CD4-positive, alpha-beta T cell (primary cell): ENCODE results near the gene CEP104. TPM values are rescaled to one million over a fixed set of nuclear protein-coding genes. Genes with fewer than 3 reads are reported as not detected.

Experiments used
- ATAC-seq: fragments of 200-7000 bp; cut with Tn5 transposase; one replicate; pipeline ENCODE4 v1.10.0; 2022; ENCODE audit warnings: mild to moderate bottlenecking; ENCODE audit not compliant: poor library complexity
- CTCF ChIA-PET: fragments of 350-600 bp; sonication (Branson Sonifier 250); formaldehyde crosslinking; loops from one replicate; lab custom pipeline; 2021; ENCODE audit warnings: antibody characterized with exemption, inconsistent platforms; lab: Charles Lee
- POLR2A ChIA-PET: fragments of 350-600 bp; sonication (Branson Sonifier 250); formaldehyde crosslinking; loops from one replicate; lab custom pipeline; 2021; ENCODE audit warnings: antibody characterized with exemption, inconsistent platforms; lab: Charles Lee
- DNase-seq, 14 experiments: peaks; one replicate each; pipeline ENCODE4 v3.0.0-alpha.2; 2013 to 2020; ENCODE audit warnings: mixed read lengths in 2 of 14
- H3K27ac ChIP-seq, 2 donors: one replicate each; pipeline versions ENCODE4 v1.5.1 to v1.7.0; 2013; ENCODE audit warnings: low read length in 2 of 2, low read depth in 1 of 2, mild to moderate bottlenecking in 1 of 2
- H3K27me3 ChIP-seq, 2 experiments: 1 replicate in 1 of 2; 2 replicates in 1 of 2; pipeline versions ENCODE4 v1.6.1 to v1.7.0; 2013; ENCODE audit warnings: low read length in 2 of 2, control low read depth in 1 of 2, mild to moderate bottlenecking in 1 of 2, moderate library complexity in 1 of 2; ENCODE audit not compliant: insufficient read depth in 2 of 2, control insufficient read depth in 1 of 2
- H3K36me3 ChIP-seq: one replicate; pipeline ENCODE4 v1.6.1; 2013; ENCODE audit warnings: low read length, control low read depth; ENCODE audit not compliant: insufficient read depth
- H3K4me1 ChIP-seq: one replicate; pipeline ENCODE4 v1.6.1; 2013; ENCODE audit warnings: low read length, control low read depth; ENCODE audit not compliant: insufficient read depth
- H3K4me3 ChIP-seq: one replicate; pipeline ENCODE4 v1.5.1; 2013; ENCODE audit warnings: mild to moderate bottlenecking, low read length, moderate library complexity
- H3K9me3 ChIP-seq, 2 experiments: 1 replicate in 1 of 2; 2 replicates in 1 of 2; pipeline versions ENCODE4 v1.6.1 to v1.7.0; 2013; ENCODE audit warnings: low read length in 2 of 2, mild to moderate bottlenecking in 2 of 2, control low read depth in 1 of 2, moderate library complexity in 1 of 2; ENCODE audit not compliant: control insufficient read depth in 1 of 2, insufficient read depth in 1 of 2
- H3K27ac Mint-ChIP-seq: one replicate; pipeline ENCODE4 v1.8.0; 2020; ENCODE audit warnings: mixed read lengths
- H3K27me3 Mint-ChIP-seq: one replicate; pipeline ENCODE4 v1.8.0; 2021; ENCODE audit warnings: mixed read lengths
- H3K36me3 Mint-ChIP-seq: one replicate; pipeline ENCODE4 v1.8.0; 2021; ENCODE audit warnings: low read depth, mixed read lengths
- H3K4me1 Mint-ChIP-seq: one replicate; pipeline ENCODE4 v1.8.0; 2021; ENCODE audit warnings: low read depth, mixed read lengths
- H3K4me3 Mint-ChIP-seq: one replicate; pipeline ENCODE4 v1.8.0; 2020; ENCODE audit warnings: mild to moderate bottlenecking, mixed read lengths
- H3K9me3 Mint-ChIP-seq: one replicate; pipeline ENCODE4 v1.8.0; 2020; ENCODE audit warnings: mixed read lengths
- intact Hi-C, 2 experiments: fragments of 100-400 bp; cut with DNase I in 1 of 2; cut with micrococcal nuclease in 1 of 2; formaldehyde crosslinking; loops; one replicate each; pipeline versions ENCODE4 v1.15.1 to v1.9.0; 2023 to 2025; cut with DNase I, micrococcal nuclease
- total RNA-seq, 174 experiments: library from RNA in 2 of 174; stranded (reverse) in 2 of 174; gene quantifications; one replicate each; pipeline ENCODE4 v1.2.3 and lab custom pipeline; 2021 to 2026
- TF ChIP-seq, protein P1 (sequence below): fragments of 200-600 bp; IDR thresholded peaks from one replicate; pipeline ENCODE4 v1.8.0; 2022; ENCODE audit warnings: antibody characterized with exemption, mild to moderate bottlenecking

CEP104 gene
- total RNA-seq, 2 experiments from 2014 or later, result 16.6 to 20.5 TPM

- Histone ChIP-seq H3K4me3 (peak overlapping the region; percentile 85), H3K27ac (peak overlapping the region; percentile 81 to 96), H3K27me3 (no peaks in the 10 kb centered on the region), H3K9me3 (peaks cover 9 to 11% of the 10 kb centered on the region in 2 experiments), H3K36me3 (no peaks in the 10 kb centered on the region), H3K4me1 (peaks cover 47% of the 10 kb centered on the region)
- peak; percentile 39 to 92 (median 68) for DNase-seq
- peaks cover 2% of the 10 kb centered on the region for H3K9me3 Mint-ChIP-seq
- peak overlapping the region; percentile 93 for H3K4me3 Mint-ChIP-seq
- peaks cover 68% of the 10 kb centered on the region for H3K4me1 Mint-ChIP-seq
- TF ChIP-seq, protein P1, sequence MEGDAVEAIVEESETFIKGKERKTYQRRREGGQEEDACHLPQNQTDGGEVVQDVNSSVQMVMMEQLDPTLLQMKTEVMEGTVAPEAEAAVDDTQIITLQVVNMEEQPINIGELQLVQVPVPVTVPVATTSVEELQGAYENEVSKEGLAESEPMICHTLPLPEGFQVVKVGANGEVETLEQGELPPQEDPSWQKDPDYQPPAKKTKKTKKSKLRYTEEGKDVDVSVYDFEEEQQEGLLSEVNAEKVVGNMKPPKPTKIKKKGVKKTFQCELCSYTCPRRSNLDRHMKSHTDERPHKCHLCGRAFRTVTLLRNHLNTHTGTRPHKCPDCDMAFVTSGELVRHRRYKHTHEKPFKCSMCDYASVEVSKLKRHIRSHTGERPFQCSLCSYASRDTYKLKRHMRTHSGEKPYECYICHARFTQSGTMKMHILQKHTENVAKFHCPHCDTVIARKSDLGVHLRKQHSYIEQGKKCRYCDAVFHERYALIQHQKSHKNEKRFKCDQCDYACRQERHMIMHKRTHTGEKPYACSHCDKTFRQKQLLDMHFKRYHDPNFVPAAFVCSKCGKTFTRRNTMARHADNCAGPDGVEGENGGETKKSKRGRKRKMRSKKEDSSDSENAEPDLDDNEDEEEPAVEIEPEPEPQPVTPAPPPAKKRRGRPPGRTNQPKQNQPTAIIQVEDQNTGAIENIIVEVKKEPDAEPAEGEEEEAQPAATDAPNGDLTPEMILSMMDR, result no peak
- H3K36me3 Mint-ChIP-seq, result peaks cover 41% of the 10 kb centered on the region
- CTCF ChIA-PET, result interaction anchor here (0.7 kb wide), 1 partner anchor 44 kb away, joined by 3 read pairs; the partner anchor contains the start of genes CEP104 and DFFB
- intact Hi-C loops, result loop anchor here (1.0 to 10.0 kb wide), 4 partner anchors 44 to 1644 kb away; partner anchors contain the start of genes CEP104 (in 2 of the 2), DFFB (in 2 of the 2), LRRC47 (in 1 of the 2) and TPRG1L (in 1 of the 2)
- H3K27ac Mint-ChIP-seq, result peak overlapping the region; percentile 90
- POLR2A ChIA-PET, result interaction anchor here (1.0 to 3.3 kb wide), 6 partner anchors 12 to 105 kb away, joined by 4 to 19 read pairs (median 4); partner anchors contain the start of genes CEP104, DFFB and LRRC47
- no peaks in the 10 kb centered on the region for H3K27me3 Mint-ChIP-seq
- ATAC-seq, result no peak
Observed at GRCh38 chr1:3900969-3901529, 44.0 kb upstream of the CEP104 start.

DNA sequence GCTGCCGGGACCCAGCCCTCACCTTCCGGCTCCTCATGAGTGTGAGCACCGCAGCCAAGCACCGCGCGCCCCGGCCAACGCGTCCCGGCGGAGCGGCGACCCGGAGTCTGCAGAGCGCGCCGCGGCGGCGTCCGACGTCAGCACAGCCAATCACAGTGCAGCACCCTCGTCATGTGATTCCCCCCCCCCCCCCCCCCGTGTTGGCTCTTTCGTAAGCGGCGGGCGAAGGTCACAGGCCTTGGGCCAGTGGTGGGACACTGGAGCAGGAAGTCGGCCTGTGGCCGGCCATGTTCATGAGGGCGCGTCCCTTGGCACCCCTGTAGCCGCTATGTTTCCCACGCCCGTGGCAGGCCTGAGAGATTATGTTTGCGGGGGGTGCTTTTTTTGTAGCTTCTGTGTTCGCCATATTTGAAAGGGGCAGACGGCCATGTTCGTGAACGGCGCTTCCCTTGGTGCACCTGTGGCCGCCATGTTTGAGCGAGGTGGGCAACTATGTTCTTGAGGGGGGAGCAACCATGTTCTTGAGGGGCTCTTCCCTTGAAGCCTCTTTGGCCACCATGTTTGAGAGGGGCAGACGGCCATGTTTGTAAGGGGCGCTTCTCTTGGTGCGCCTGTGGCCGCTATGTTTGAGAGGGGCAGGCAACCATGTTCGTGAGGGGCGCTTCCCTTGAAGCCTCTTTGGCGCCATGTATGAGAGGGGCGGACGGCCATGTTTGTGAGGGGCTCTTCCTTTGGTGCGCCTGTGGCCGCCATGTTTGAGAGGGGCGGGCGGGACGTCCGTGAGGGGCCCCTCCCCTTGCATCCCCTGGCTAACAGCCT, 43.3 kb upstream of the CEP104 start, which contains the start of gene C1orf174:
Gene C1orf174, minus strand, starts transcription at position 123 of the 819 bp plus-strand sequence. Its CDS starts 86 bp downstream, at position 37.
- peak within 1 kb of the TSS; percentile 85 for H3K4me3 ChIP-seq
- Mint-ChIP-seq H3K4me1 (peaks cover 69% of the 10 kb centered on the region), H3K4me3 (peak within 1 kb of the TSS; percentile 93), H3K9me3 (peaks cover 2% of the 10 kb centered on the region), H3K36me3 (peaks cover 48% of the 10 kb centered on the region), H3K27ac (peak within 1 kb of the TSS; percentile 90), H3K27me3 (no peaks in the 10 kb centered on the region)
- H3K27me3 ChIP-seq, result no peaks in the 10 kb centered on the region
- H3K4me1 ChIP-seq, result peaks cover 47% of the 10 kb centered on the region
- DNase-seq (peak; percentile 87 to 99 (median 92)), ATAC-seq (peak; percentile 83)
- H3K9me3 ChIP-seq, result peaks cover 9 to 11% of the 10 kb centered on the region in 2 experiments
- intact Hi-C loops, result loop anchor here (1.0 to 10.0 kb wide), 4 partner anchors 43 to 1643 kb away; partner anchors contain the start of genes CEP104 (in 2 of the 2), DFFB (in 2 of the 2), LRRC47 (in 1 of the 2) and TPRG1L (in 1 of the 2)
- peak within 1 kb of the TSS; percentile 81 to 96 for H3K27ac ChIP-seq
- TF ChIP-seq, protein P1, result no peak
- peaks cover 6% of the 10 kb centered on the region for H3K36me3 ChIP-seq
- ChIA-PET POLR2A (interaction anchor here (0.6 to 3.3 kb wide), 9 partner anchors 11 to 104 kb away, joined by 3 to 19 read pairs (median 4); partner anchors contain the start of genes CEP104, DFFB and LRRC47), CTCF (interaction anchor here (0.7 to 1.5 kb wide), 2 partner anchors 43 kb away, joined by 3 to 8 read pairs; partner anchors contain the start of genes CEP104 and DFFB)

GRCh38 chr1:3899754-3900149, 42.7 kb upstream of the CEP104 start:
- H3K36me3 ChIP-seq, result peaks cover 12% of the 10 kb centered on the region
- H3K4me1 Mint-ChIP-seq, result peaks cover 69% of the 10 kb centered on the region
- H3K27me3 ChIP-seq, result no peaks in the 10 kb centered on the region
- peaks cover 9 to 11% of the 10 kb centered on the region in 2 experiments for H3K9me3 ChIP-seq
- H3K4me1 ChIP-seq, result peaks cover 47% of the 10 kb centered on the region
- POLR2A ChIA-PET, result interaction anchor here (0.6 to 3.3 kb wide), 8 partner anchors 13 to 104 kb away, joined by 3 to 19 read pairs (median 4); partner anchors contain the start of genes CEP104, DFFB and LRRC47
- H3K36me3 Mint-ChIP-seq, result peaks cover 54% of the 10 kb centered on the region
- peaks cover 2% of the 10 kb centered on the region for H3K9me3 Mint-ChIP-seq
- H3K27ac Mint-ChIP-seq, result peak overlapping the region; percentile 90
- ATAC-seq (no peak), DNase-seq (peak in 1 of 14 experiments; percentile 10)
- intact Hi-C loops, result loop anchor here (1.0 to 10.0 kb wide), 4 partner anchors 42 to 1642 kb away; partner anchors contain the start of genes CEP104 (in 2 of the 2), DFFB (in 2 of the 2), LRRC47 (in 1 of the 2) and TPRG1L (in 1 of the 2)
- TF ChIP-seq, protein P1, result no peak
- H3K4me3 ChIP-seq, result peak overlapping the region; percentile 85
- peak overlapping the region; percentile 93 for H3K4me3 Mint-ChIP-seq
- CTCF ChIA-PET, result interaction anchor here (1.5 kb wide), 1 partner anchor 42 kb away, joined by 8 read pairs; the partner anchor contains the start of genes CEP104 and DFFB
- H3K27ac ChIP-seq, result peak overlapping the region; percentile 70 to 96
- no peaks in the 10 kb centered on the region for H3K27me3 Mint-ChIP-seq
